Activated naive CD4-positive, alpha-beta T cell treated with anti-CD3 and anti-CD28 coated beads, Interleukin-2, amount 50 U/mL, for 24 hours (primary cell): Measurements from ENCODE around the gene OR5C1.

ENCODE experiments used
- H3K27ac Mint-ChIP-seq: one replicate; pipeline ENCODE4 v1.8.0; 2021; ENCODE audit warnings: mild to moderate bottlenecking, mixed read lengths
- H3K27me3 Mint-ChIP-seq: one replicate; pipeline ENCODE4 v1.8.0; 2021; ENCODE audit warnings: mixed read lengths
- H3K36me3 Mint-ChIP-seq: one replicate; pipeline ENCODE4 v1.8.0; 2021; ENCODE audit warnings: mixed read lengths
- H3K4me1 Mint-ChIP-seq: one replicate; pipeline ENCODE4 v1.8.0; 2021; ENCODE audit warnings: mixed read lengths
- H3K4me3 Mint-ChIP-seq: one replicate; pipeline ENCODE4 v1.8.0; 2021; ENCODE audit warnings: mild to moderate bottlenecking, mixed read lengths
- H3K9me3 Mint-ChIP-seq: one replicate; pipeline ENCODE4 v1.8.0; 2021; ENCODE audit warnings: mixed read lengths

The OR5C1 gene

GRCh38 chr9:122788831-122789230, at the start of gene OR5C1:
TSS of gene OR5C1 (plus strand) at chr9:122788933. CDS start at chr9:122788933, 0 bp downstream.
- no peaks in the 10 kb centered on the region for H3K27me3 Mint-ChIP-seq
- no peaks in the 10 kb centered on the region for H3K9me3 Mint-ChIP-seq
- H3K27ac Mint-ChIP-seq, result no peak within 1 kb of the TSS
- no peaks in the 10 kb centered on the region for H3K36me3 Mint-ChIP-seq
- no peak within 1 kb of the TSS for H3K4me3 Mint-ChIP-seq
- no peaks in the 10 kb centered on the region for H3K4me1 Mint-ChIP-seq

GRCh38 chr9:122742003-122742402, 46.7 kb upstream of the OR5C1 start, which contains the start of gene OR1L6:
TSS of gene OR1L6 (plus strand) at chr9:122742303. CDS start at chr9:122749848, 7,545 bp downstream.
- Mint-ChIP-seq H3K27ac (peak within 1 kb of the TSS; percentile 10), H3K4me1 (no peaks in the 10 kb centered on the region), H3K36me3 (peaks cover 3% of the 10 kb centered on the region), H3K4me3 (no peak within 1 kb of the TSS), H3K9me3 (peaks cover 17% of the 10 kb centered on the region), H3K27me3 (no peaks in the 10 kb centered on the region)

GRCh38 chr9:122754825-122755224, 33.9 kb upstream of the OR5C1 start:
- no peak overlapping the region for H3K4me3 Mint-ChIP-seq
- H3K4me1 Mint-ChIP-seq, result no peaks in the 10 kb centered on the region
- peaks cover 24% of the 10 kb centered on the region for H3K9me3 Mint-ChIP-seq
- H3K36me3 Mint-ChIP-seq, result peaks cover 25% of the 10 kb centered on the region
- H3K27me3 Mint-ChIP-seq, result peaks cover 4% of the 10 kb centered on the region
- no peak overlapping the region for H3K27ac Mint-ChIP-seq

- Mint-ChIP-seq H3K9me3 (peaks cover 40% of the 10 kb centered on the region), H3K4me1 (no peaks in the 10 kb centered on the region)
These were observed 20.9 kb upstream of the OR5C1 start for GRCh38 chr9:122767817-122768216.

GRCh38 chr9:122777052-122777451, 11.7 kb upstream of the OR5C1 start:
- H3K36me3 Mint-ChIP-seq, result peaks cover 1% of the 10 kb centered on the region

More at GRCh38 chr9:122767817-122768216, 20.9 kb upstream of the OR5C1 start:
- Mint-ChIP-seq H3K36me3 (peaks cover 13% of the 10 kb centered on the region), H3K27me3 (peaks cover under 1% of the 10 kb centered on the region), H3K27ac (no peak overlapping the region), H3K4me3 (no peak overlapping the region)

GRCh38 chr9:122777935-122778627, 10.7 kb upstream of the OR5C1 start:
- H3K9me3 Mint-ChIP-seq, result peaks cover under 1% of the 10 kb centered on the region
- no peaks in the 10 kb centered on the region for H3K4me1 Mint-ChIP-seq
- H3K36me3 Mint-ChIP-seq, result no peaks in the 10 kb centered on the region
- no peaks in the 10 kb centered on the region for H3K27me3 Mint-ChIP-seq
- no peak overlapping the region for H3K4me3 Mint-ChIP-seq
- H3K27ac Mint-ChIP-seq, result no peak overlapping the region

More at GRCh38 chr9:122777052-122777451, 11.7 kb upstream of the OR5C1 start:
- Mint-ChIP-seq H3K27ac (no peak overlapping the region), H3K27me3 (no peaks in the 10 kb centered on the region), H3K4me3 (no peak overlapping the region), H3K4me1 (no peaks in the 10 kb centered on the region), H3K9me3 (peaks cover 11% of the 10 kb centered on the region)

GRCh38 chr9:122779181-122779580, 9.6 kb upstream of the OR5C1 start:
- Mint-ChIP-seq H3K36me3 (no peaks in the 10 kb centered on the region), H3K4me1 (no peaks in the 10 kb centered on the region), H3K27ac (no peak overlapping the region), H3K27me3 (no peaks in the 10 kb centered on the region), H3K4me3 (no peak overlapping the region), H3K9me3 (no peaks in the 10 kb centered on the region)

- H3K27ac Mint-ChIP-seq, result no peak overlapping the region
- H3K36me3 Mint-ChIP-seq, result no peaks in the 10 kb centered on the region
- H3K27me3 Mint-ChIP-seq, result no peaks in the 10 kb centered on the region
- no peaks in the 10 kb centered on the region for H3K9me3 Mint-ChIP-seq
- H3K4me1 Mint-ChIP-seq, result no peaks in the 10 kb centered on the region
- H3K4me3 Mint-ChIP-seq, result no peak overlapping the region
These were observed 8.7 kb upstream of the OR5C1 start for GRCh38 chr9:122780026-122780425.

GRCh38 chr9:122781671-122782070, 7.1 kb upstream of the OR5C1 start:
- Mint-ChIP-seq H3K27me3 (no peaks in the 10 kb centered on the region), H3K36me3 (no peaks in the 10 kb centered on the region), H3K4me1 (no peaks in the 10 kb centered on the region), H3K9me3 (no peaks in the 10 kb centered on the region), H3K27ac (no peak overlapping the region), H3K4me3 (no peak overlapping the region)

- Mint-ChIP-seq H3K27me3 (no peaks in the 10 kb centered on the region), H3K9me3 (no peaks in the 10 kb centered on the region)
These were observed 3.5 kb upstream of the OR5C1 start for GRCh38 chr9:122785269-122785668.

GRCh38 chr9:122786338-122786737, 2.4 kb upstream of the OR5C1 start:
- Mint-ChIP-seq H3K4me3 (no peak overlapping the region), H3K4me1 (no peaks in the 10 kb centered on the region), H3K36me3 (no peaks in the 10 kb centered on the region), H3K27me3 (no peaks in the 10 kb centered on the region), H3K27ac (no peak overlapping the region), H3K9me3 (no peaks in the 10 kb centered on the region)

More at GRCh38 chr9:122785269-122785668, 3.5 kb upstream of the OR5C1 start:
- Mint-ChIP-seq H3K36me3 (no peaks in the 10 kb centered on the region), H3K4me3 (no peak overlapping the region), H3K4me1 (no peaks in the 10 kb centered on the region), H3K27ac (no peak overlapping the region)

- H3K36me3 Mint-ChIP-seq, result no peaks in the 10 kb centered on the region
- no peaks in the 10 kb centered on the region for H3K27me3 Mint-ChIP-seq
- H3K4me1 Mint-ChIP-seq, result no peaks in the 10 kb centered on the region
- H3K27ac Mint-ChIP-seq, result no peak overlapping the region
- H3K9me3 Mint-ChIP-seq, result no peaks in the 10 kb centered on the region
- H3K4me3 Mint-ChIP-seq, result no peak overlapping the region
These were observed 718 bp downstream of the OR5C1 start for GRCh38 chr9:122789256-122790046.

- Mint-ChIP-seq H3K9me3 (no peaks in the 10 kb centered on the region), H3K27ac (no peak overlapping the region), H3K27me3 (no peaks in the 10 kb centered on the region)
These were observed 3.3 kb downstream of the OR5C1 start for GRCh38 chr9:122791872-122792669.

GRCh38 chr9:122797316-122798063, 8.8 kb downstream of the OR5C1 start:
- H3K27ac Mint-ChIP-seq, result no peak overlapping the region
- H3K4me1 Mint-ChIP-seq, result no peaks in the 10 kb centered on the region
- H3K36me3 Mint-ChIP-seq, result no peaks in the 10 kb centered on the region
- no peaks in the 10 kb centered on the region for H3K9me3 Mint-ChIP-seq
- no peak overlapping the region for H3K4me3 Mint-ChIP-seq
- H3K27me3 Mint-ChIP-seq, result no peaks in the 10 kb centered on the region

More at GRCh38 chr9:122791872-122792669, 3.3 kb downstream of the OR5C1 start:
- Mint-ChIP-seq H3K4me3 (no peak overlapping the region), H3K36me3 (no peaks in the 10 kb centered on the region), H3K4me1 (no peaks in the 10 kb centered on the region)
